Measurements from ENCODE around the gene MSMB. TPM values are rescaled to one million over a fixed set of nuclear protein-coding genes. Genes with fewer than 3 reads are reported as not detected.

Gene MSMB
- polyA plus RNA-seq, 1 donor (not counting 4 experiments of a cell fraction or from before 2014, with no cell fraction given): not detected

DNA sequence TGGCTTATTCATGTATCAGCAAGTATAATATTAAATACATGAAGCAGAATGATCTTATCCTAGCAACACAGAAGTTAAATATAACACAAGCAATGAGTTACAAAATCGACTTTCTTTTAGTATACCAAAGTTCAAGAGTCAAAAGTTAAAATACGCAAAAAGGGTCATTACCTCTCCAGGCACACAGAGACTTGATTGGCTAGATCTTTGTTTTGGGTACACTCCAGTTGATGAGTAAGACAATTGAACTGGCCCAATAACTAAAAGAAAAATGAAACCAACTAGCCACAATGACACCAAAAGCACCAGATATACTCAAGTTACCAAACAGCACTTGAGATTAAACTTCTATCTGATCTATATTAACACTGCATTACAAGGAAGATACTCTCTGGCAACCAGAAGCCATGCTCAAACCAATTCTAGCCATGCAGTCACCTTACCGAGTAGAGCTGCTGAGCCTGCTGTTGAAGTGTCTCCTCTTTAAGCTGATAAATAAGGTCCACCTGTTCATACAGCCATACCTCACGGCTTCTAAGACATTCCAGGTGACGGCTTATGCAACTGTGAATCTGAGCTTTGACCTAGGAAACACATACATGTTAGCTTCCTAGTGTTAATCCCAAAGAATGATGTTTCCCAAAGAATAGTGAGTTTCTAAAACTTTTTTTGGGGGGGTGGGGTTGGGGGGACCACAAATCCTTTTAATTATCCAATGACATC is 31.2 kb downstream of the MSMB start:
- dilution Hi-C loops (cut with MboI; ENCODE audit: extremely low pct_ligation_motif_present, low sequenced_read_pairs): no loop called here
- H3K4me3 ChIP-seq (ENCODE audit: control insufficient read depth in 2 of 3, extremely low read depth in 1 of 3, insufficient read depth in 2 of 3, low read depth in 1 of 3, low read length in 3 of 3): no peak overlapping the region
- peaks cover 17% of the 10 kb centered on the region for H4K20me1 ChIP-seq (ENCODE audit: control insufficient read depth, extremely low read depth, insufficient read depth, low read length)
- H3K27ac ChIP-seq (ENCODE audit: control insufficient read depth, insufficient read depth, low read length): no peak overlapping the region
- H3K36me3 ChIP-seq (ENCODE audit: control insufficient read depth in 2 of 2, extremely low read depth in 1 of 2, insufficient read depth in 2 of 2, low read length in 2 of 2): peaks cover 19 to 35% of the 10 kb centered on the region in 2 experiments
- no peak overlapping the region for H2AFZ ChIP-seq (ENCODE audit: control insufficient read depth, low read length)
- no peaks in the 10 kb centered on the region for H3K27me3 ChIP-seq (ENCODE audit: control insufficient read depth, extremely low read depth, insufficient read depth, low read length)
- H3K9me3 ChIP-seq (ENCODE audit: control insufficient read depth, low read depth, low read length): no peaks in the 10 kb centered on the region
- FAIRE-seq (no peak), DNase-seq (ENCODE audit: low read depth, low spot score) (no peak)
- H3K9ac ChIP-seq (ENCODE audit: control insufficient read depth, extremely low read depth, insufficient read depth, low read length): no peak overlapping the region
- TF ChIP-seq, protein P1, sequence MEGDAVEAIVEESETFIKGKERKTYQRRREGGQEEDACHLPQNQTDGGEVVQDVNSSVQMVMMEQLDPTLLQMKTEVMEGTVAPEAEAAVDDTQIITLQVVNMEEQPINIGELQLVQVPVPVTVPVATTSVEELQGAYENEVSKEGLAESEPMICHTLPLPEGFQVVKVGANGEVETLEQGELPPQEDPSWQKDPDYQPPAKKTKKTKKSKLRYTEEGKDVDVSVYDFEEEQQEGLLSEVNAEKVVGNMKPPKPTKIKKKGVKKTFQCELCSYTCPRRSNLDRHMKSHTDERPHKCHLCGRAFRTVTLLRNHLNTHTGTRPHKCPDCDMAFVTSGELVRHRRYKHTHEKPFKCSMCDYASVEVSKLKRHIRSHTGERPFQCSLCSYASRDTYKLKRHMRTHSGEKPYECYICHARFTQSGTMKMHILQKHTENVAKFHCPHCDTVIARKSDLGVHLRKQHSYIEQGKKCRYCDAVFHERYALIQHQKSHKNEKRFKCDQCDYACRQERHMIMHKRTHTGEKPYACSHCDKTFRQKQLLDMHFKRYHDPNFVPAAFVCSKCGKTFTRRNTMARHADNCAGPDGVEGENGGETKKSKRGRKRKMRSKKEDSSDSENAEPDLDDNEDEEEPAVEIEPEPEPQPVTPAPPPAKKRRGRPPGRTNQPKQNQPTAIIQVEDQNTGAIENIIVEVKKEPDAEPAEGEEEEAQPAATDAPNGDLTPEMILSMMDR (optimal IDR thresholded peaks at IDR 0.05 in 1 of 3, IDR thresholded peaks at IDR 0.05 in 1 of 3, conservative IDR thresholded peaks at IDR 0.05 in 1 of 3; ENCODE audit: extremely low read depth in 1 of 3, insufficient read depth in 2 of 3, low read length in 3 of 3): no peak
- no peak for TF ChIP-seq EZH2 (IDR thresholded peaks at IDR 0.05; ENCODE audit: low read length)
- H3K9me1 ChIP-seq (ENCODE audit: control insufficient read depth, extremely low read depth, insufficient read depth, low read length): peaks cover 5% of the 10 kb centered on the region
- peaks cover 54% of the 10 kb centered on the region for H3K79me2 ChIP-seq (ENCODE audit: control insufficient read depth, insufficient read depth, low read length)
- no peak overlapping the region for H3K4me2 ChIP-seq (ENCODE audit: control insufficient read depth, extremely low read depth, insufficient read depth, low read depth, low read length)
- peaks cover 12% of the 10 kb centered on the region for H3K4me1 ChIP-seq (ENCODE audit: control insufficient read depth, extremely low read depth, insufficient read depth, low read length)

DNA sequence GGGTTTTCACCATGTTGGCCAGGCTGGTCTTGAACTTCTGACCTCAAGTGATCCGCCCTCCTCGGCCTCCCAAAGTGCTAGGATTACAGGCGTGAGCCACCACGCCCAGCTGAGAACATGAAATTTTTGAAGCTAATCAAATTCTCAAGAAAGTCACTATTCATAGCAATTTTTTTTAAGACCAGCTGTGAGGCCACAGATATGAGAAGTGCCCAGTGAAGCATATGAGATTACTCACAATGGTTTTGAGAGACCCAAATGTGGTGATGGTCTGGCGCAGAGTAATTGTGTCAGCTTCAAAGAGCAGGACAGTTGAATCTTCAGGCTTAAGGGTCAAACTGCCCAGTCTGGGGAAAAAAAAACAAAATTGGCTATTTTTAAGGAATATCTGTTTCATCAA is 31.9 kb downstream of the MSMB start:
- Histone ChIP-seq H3K27me3 (ENCODE audit: control insufficient read depth, extremely low read depth, insufficient read depth, low read length) (no peaks in the 10 kb centered on the region), H2AFZ (ENCODE audit: control insufficient read depth, low read length) (no peak overlapping the region), H4K20me1 (ENCODE audit: control insufficient read depth, extremely low read depth, insufficient read depth, low read length) (peaks cover 11% of the 10 kb centered on the region), H3K9ac (ENCODE audit: control insufficient read depth, extremely low read depth, insufficient read depth, low read length) (no peak overlapping the region), H3K27ac (ENCODE audit: control insufficient read depth, insufficient read depth, low read length) (no peak overlapping the region), H3K4me3 (ENCODE audit: control insufficient read depth in 2 of 3, extremely low read depth in 1 of 3, insufficient read depth in 2 of 3, low read depth in 1 of 3, low read length in 3 of 3) (no peak overlapping the region), H3K4me2 (ENCODE audit: control insufficient read depth, extremely low read depth, insufficient read depth, low read depth, low read length) (no peak overlapping the region), H3K79me2 (ENCODE audit: control insufficient read depth, insufficient read depth, low read length) (peaks cover 47% of the 10 kb centered on the region), H3K4me1 (ENCODE audit: control insufficient read depth, extremely low read depth, insufficient read depth, low read length) (peaks cover 6% of the 10 kb centered on the region), H3K9me3 (ENCODE audit: control insufficient read depth, low read depth, low read length) (no peaks in the 10 kb centered on the region), H3K36me3 (ENCODE audit: control insufficient read depth in 2 of 2, extremely low read depth in 1 of 2, insufficient read depth in 2 of 2, low read length in 2 of 2) (peaks cover 21 to 35% of the 10 kb centered on the region in 2 experiments), H3K9me1 (ENCODE audit: control insufficient read depth, extremely low read depth, insufficient read depth, low read length) (peaks cover 4% of the 10 kb centered on the region)
- no peak for TF ChIP-seq EZH2 (IDR thresholded peaks at IDR 0.05; ENCODE audit: low read length)
- TF ChIP-seq, protein P1 (optimal IDR thresholded peaks at IDR 0.05 in 1 of 3, IDR thresholded peaks at IDR 0.05 in 1 of 3, conservative IDR thresholded peaks at IDR 0.05 in 1 of 3; ENCODE audit: extremely low read depth in 1 of 3, insufficient read depth in 2 of 3, low read length in 3 of 3): no peak
- DNase-seq (ENCODE audit: low read depth, low spot score) (no peak), FAIRE-seq (no peak)
- dilution Hi-C loops (cut with MboI; ENCODE audit: extremely low pct_ligation_motif_present, low sequenced_read_pairs): no loop called here
